NCI-H345 treated with DMSO at 0.1 percent for 48 hours (cell line): ENCODE results near the gene HMOX1.
"Not testable (repeated sequence)": the region's sequence is repeated elsewhere in the genome, so short reads cannot be mapped to it uniquely, and the experiment has no call there.

ENCODE experiments used
- DNase-seq: peaks from one replicate; lab custom pipeline; 2025; ENCODE audit not compliant: unreplicated experiment; lab: John Stamatoyannopoulos, UW

The HMOX1 gene

DNA sequence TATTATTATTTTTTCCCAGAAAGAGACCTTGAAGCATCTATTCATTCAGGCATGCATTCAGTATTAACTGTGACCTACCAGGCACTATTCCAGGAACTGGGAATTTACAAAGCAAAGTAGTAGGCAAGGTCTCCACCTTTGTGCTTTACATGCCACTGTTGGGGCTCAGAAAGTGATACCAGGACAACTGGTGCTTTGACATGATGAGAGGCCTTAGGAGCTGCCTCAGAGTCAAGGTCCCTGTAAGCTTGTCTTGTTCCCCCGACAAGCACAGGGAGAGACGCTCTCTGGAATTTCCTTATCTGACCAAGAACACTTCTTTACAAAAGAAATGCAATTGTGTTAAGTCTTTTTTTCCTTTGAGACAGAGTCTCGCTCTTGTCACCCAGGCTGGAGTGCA lies 2.3 kb upstream of the HMOX1 start:
- no peak for DNase-seq

DNA sequence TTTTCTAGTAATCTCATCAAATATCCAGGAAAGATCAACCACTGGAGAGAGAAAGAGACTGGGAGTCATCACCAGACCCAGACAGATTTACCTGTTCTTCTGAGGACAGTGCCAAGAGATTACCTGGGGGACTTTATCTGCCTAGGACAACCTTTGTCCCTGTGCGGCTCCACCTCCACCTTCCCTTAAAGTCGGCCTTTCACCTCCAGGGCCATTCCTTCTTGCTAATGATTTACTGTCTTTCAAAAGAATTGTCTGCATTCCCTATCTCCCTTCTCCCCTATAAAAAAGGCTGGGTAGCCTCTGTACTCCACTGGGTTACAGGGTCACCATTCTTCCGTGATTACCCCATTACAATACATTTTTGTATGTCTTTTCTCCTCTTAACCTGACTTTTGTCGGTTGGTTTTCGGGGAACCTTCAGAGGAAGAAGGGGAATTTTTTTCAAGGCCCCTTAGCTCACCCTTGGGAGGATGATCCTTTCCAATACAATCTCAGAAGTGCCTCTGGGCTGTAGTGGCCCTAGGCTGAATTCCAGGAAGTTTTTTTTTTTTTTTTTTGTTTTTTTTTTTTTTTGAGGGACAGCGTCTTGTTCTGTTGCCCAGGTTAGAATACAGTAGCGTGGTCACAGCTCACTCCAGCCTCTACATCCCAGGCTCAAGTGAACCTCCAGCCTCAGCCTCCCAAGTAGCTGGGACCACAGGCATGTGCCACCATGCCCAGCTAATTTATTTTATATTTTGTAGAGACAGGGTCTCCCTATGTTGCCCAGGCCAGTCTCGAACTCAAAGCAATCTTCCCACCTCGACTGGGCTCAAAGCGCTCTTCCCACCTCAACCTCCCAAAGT lies 1.5 kb upstream of the HMOX1 start:
- no peak for DNase-seq

DNA sequence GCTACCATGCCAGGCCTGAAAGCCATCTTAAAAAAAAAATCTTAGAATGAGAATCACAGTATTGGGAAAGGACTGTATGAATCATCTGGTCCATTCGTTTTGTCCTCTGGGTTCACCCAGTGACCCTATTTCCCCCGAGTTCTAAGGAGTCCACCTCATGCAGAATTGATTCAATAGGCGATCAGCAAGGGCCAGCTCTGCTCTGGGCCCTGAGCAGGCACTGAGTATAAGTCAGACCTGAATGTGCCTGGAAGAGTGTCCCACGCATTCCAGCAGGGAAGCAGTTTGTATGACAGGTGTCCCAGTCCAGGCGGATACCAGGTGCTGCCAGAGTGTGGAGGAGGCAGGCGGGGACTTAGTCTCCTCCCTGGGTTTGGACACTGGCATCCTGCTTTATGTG lies 883 bp upstream of the HMOX1 start:
- DNase-seq, result no peak

DNA sequence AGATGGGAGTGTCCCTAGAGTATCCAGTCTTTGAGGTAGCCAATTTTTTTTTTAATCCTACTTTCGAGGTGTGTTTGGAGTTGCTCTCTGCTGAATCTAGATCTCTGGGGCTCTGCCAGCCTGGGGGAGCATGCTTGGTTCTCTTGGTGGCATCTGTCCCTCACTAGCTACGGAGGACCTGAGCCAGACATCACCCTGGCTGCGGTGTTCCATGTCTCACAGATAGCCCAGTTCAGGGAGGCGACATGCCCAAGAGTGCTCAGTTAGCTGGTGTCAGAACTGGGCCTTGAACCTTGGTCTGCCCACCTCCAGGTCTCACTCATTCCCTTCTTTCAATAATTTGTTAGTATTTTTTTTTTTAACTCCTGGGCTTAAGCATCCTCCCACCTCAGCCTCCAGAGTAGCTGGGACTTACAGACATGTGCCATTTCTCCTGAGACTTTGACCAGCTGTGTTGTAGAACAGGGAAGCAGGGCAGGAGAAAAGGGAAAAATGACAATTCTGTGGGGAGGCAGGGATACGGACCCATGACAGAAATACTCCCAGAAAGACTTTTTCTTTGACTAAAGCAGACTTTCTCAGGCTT lies 621 bp downstream of the HMOX1 start:
- DNase-seq, result no peak

DNA sequence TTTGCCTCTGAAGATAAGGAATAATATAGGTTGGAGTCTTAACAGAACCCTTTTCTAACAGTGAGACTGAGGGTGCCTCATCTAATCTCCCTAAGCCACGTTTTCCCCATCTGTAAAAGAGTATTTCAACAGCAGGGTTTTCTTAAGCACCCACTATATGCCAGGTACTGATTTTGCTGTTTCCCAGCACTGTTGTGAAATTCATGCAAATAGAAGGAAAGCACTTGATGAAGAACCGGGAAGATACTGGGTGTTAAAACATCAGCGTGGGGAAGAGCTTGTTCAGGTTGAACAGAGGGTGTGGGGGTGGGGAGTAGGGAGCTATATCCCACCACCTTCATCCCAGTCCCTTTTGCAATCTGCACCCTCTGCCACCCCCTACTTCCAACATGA lies 2.8 kb downstream of the HMOX1 start:
- no peak for DNase-seq

DNA sequence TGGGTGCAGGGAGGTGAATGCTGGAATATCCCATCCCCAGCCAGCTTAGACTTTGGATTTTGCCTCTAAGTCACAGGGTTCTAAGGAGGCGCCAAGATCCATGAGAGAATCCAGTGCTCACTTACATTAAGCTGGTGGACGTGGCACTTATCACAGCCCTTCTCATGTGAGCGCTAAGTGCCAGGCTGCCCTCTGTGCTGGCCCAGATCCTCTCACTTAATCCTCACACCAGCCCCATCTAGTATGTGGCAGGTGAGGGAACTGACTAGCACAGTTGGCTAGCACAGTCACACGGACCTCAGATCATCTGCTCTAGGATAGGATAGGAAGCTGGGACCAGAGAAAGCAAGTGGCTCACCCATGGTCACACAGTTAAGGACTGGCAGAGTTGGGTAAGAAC lies 3.6 kb downstream of the HMOX1 start:
- no peak for DNase-seq

DNA sequence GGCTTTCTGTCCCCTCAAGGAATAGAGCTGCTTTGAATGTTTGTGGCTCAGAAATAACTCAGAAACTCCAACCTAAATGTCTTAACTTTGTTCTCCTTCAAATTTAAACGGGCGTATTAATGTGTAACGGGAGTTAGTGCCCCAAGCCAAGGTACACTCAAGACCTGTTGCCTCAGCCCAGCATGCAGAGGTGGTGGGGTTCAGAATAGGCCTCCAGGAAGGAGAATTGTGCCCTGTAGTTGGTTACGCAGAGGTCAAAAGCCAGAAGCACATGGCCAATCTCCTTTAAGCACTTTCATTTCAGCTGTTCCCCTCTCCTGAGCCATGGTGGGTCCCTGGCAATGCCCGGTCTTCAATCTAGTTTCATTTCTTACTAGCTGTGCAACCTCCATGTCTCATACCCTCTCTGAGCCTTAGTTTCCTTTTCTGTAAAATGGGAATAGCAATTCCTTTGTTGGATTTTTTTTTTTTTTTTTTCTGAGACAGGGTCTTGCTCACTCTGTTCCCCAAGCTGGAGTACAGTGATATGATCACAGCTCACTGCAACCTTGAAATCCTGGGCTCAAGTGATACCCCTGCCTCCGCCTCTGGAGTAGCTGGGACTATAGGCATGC lies 4.2 kb downstream of the HMOX1 start:
- DNase-seq, result no peak

DNA sequence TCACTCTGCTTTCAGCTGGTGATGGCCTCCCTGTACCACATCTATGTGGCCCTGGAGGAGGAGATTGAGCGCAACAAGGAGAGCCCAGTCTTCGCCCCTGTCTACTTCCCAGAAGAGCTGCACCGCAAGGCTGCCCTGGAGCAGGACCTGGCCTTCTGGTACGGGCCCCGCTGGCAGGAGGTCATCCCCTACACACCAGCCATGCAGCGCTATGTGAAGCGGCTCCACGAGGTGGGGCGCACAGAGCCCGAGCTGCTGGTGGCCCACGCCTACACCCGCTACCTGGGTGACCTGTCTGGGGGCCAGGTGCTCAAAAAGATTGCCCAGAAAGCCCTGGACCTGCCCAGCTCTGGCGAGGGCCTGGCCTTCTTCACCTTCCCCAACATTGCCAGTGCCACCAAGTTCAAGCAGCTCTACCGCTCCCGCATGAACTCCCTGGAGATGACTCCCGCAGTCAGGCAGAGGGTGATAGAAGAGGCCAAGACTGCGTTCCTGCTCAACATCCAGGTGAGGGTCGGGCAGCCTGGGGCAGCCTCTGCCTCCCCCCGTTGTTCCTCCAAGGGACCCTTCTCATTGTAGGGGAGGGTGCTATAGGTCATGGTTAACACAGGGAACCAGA lies 5.9 kb downstream of the HMOX1 start:
- no peak for DNase-seq

DNA sequence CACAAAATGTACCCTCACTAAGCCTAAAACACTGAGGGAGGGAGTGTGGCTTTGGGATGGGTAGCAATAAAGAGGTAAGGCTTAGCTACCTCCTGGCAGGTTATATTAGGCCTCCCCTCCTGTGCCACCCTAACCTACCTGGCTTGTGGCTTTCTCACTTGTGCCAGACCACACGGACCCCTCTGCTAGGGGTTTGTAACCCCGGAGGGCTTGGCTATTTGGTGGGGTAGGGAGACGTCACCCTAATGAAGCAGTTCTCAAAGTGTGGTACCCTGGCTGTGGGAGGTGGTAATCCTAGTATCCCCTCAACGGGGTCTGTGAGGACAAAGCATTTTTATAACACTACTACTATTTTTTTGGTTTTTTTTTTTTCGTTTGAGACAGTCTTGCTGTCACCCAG lies 10.0 kb downstream of the HMOX1 start:
- no peak for DNase-seq

DNA sequence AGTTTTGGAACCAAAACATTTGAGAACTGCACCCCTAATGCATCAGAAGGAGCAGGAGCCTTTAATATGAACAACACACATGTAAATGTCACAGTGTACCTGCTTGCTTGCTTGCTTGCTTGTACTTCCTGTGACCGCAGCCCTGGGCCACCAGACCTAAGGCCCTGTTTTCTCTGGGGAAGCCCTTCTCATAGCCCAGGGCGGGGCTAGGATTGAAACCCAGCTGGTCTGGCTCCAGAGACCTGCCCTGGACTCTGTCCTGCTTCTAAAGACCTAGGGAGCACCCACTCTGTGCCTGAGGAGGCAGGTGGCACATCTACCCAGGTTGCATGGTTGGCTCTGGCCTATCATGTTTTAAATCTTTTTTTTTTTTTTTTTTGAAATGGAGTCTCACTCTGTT lies 11.5 kb downstream of the HMOX1 start:
- no peak for DNase-seq

DNA sequence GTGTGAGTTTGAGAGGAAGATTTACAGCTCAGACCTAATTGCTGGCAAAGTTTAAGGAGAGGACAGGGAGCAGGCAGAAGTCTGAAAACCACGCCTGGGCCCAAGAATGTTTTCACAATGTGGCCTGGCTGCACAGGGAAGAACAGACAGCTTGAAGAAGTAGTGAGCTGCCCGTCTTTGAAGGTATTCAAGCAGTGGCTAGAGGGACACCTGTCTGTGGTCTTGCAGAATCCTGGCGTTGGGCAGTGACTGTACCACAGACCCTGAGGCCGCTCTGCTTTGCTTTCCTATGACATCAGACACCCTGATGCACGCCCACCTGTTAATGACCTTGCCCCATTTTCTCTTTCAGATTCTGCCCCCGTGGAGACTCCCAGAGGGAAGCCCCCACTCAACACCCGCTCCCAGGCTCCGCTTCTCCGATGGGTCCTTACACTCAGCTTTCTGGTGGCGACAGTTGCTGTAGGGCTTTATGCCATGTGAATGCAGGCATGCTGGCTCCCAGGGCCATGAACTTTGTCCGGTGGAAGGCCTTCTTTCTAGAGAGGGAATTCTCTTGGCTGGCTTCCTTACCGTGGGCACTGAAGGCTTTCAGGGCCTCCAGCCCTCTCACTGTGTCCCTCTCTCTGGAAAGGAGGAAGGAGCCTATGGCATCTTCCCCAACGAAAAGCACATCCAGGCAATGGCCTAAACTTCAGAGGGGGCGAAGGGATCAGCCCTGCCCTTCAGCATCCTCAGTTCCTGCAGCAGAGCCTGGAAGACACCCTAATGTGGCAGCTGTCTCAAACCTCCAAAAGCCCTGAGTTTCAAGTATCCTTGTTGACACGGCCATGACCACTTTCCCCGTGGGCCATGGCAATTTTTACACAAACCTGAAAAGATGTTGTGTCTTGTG lies 12.5 kb downstream of the HMOX1 start:
- DNase-seq, result no peak

DNA sequence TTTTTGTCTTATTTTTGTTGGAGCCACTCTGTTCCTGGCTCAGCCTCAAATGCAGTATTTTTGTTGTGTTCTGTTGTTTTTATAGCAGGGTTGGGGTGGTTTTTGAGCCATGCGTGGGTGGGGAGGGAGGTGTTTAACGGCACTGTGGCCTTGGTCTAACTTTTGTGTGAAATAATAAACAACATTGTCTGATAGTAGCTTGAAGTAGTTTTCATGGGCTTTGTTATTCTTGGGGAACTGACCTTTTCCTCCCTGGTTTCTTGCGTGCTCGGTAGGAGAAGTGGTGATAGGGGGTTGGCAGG lies 13.1 kb downstream of the HMOX1 start:
- no peak for DNase-seq

DNA sequence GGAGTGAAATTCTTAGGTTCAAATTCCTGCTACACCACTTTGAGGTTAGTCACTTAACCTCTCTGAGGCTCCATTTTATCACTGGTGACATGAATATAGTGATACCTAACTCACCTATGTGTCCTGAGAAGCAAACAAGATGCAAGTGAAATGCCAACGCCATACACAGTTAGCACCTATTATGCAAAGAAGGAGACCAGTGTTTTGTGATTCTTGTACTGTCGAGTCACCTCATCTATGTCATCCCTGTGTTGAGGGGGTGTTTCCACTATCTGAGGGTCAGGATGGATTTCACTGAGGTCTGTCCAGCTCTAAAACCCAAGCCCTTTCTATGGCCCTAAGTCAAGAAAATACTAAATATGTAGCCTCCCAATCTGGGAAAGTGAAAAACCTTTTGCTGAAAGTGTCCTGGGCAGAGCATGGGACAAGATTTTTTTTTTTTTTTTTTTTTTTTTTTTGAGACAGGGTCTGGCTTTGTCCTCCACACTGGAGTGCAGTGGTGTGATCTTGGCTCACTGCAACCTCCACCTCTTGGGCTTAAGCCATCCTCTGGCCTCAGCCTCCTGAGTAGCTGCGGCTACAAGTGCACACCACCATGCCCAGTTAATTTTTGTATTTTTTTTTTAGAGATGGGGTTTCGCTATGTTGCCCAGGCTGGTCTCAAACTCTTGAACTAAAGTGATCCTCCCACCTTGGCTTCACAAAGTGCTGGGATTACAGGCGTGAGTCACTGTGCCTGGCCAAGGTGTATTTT lies 14.1 kb downstream of the HMOX1 start:
- DNase-seq, result no peak

DNA sequence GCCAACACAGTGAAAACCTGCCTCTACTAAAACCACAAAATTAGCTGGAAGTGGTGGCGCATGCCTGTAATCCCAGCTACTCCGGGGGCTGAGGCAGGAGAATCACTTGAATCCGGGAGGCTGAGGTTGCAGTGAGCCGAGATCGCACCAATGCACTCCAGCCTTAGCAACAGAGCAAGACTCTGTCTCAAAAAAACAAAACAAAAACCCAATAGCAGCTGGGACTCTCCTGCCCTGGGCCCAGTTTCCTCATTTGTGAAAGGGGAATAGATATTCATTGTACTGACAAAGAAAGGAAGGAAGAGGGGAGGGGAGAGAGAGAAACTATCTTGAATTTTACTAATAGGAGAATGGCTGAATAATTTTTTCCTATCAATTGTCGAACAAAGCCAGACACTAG lies 15.7 kb downstream of the HMOX1 start:
- not testable (repeated sequence) for DNase-seq

DNA sequence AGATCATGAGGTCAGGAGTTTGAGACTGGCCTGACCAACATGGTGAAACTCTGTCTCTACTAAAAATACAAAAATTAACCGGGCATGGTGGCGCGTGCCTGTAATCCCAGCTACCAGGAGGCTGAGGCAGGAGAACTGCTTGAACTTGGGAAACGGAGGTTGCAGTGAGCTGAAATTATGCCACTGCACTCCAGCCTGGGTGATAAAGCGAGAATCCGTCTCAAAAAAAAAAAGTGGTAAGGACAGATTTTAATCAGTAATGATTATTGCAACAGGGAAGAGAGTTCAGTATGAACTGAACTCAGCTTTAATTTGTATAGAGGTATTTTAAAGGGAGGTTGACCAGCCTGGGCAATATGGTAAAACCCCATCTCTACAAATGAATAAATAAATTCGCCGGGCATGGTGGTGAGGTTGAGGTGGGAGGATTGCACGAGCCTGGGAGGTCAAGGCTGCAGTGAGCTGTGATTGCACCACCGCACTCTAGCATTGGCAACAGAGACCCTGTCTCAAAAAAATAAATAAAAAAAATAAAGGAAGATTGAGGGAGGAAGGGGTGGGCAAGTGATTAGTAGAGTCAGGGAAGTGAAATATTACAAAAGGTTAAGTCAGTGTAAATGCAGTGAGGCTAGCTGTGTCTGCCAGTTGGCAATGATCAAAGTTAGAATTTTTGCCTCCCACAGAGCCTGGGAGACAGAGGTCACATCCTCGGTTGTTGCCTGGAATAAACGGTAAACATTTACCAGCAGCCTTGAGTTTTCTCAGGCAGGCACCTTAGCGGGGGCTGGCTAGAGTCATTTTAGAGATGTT lies 16.4 kb downstream of the HMOX1 start:
- no peak for DNase-seq

DNA sequence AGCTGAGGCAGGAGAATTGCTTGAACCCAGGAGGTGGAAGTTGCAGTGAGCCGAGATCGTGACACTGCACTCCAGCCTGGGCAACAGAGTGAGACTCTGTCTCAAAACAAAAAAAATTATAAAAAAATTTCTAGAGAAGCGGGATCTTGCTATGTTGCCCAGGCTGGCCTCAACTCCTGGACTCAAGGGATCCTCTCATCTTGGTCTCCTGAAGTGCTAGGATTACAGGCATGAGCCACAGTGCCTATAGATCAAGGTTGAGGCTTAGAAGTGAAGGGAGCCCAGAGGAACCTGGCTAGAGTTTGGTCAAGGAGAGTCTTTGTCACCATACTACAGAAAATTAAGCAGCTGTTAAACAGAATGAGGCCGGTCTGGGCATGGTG lies 17.7 kb downstream of the HMOX1 start:
- DNase-seq, result no peak

DNA sequence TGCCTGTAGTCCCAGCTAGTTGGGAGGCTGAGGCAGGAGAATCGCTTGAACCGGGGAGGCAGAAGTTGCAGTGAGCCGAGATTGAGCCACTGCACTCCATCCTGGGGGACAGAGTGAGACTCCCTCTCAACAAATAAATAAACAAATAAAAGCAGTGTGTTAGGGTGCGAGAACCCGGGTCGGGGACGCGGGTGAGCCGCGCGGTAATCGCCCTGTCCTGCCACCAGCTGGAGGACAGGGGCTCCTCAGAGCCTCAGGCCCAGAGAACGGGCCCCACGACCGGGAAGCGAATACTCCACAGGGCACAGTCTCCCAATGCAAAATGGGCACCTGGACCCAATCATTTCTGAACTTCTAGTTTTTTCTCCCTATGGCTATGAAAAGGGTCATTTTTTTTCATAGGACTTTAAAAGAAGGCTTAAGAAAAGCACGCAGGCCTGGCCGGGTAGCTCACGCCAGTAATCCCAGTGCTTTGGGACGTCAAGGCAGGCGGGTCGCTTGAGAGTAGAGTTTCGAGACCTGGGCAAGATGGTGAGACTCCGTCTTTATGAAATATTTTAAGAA lies 18.3 kb downstream of the HMOX1 start:
- DNase-seq, result no peak

DNA sequence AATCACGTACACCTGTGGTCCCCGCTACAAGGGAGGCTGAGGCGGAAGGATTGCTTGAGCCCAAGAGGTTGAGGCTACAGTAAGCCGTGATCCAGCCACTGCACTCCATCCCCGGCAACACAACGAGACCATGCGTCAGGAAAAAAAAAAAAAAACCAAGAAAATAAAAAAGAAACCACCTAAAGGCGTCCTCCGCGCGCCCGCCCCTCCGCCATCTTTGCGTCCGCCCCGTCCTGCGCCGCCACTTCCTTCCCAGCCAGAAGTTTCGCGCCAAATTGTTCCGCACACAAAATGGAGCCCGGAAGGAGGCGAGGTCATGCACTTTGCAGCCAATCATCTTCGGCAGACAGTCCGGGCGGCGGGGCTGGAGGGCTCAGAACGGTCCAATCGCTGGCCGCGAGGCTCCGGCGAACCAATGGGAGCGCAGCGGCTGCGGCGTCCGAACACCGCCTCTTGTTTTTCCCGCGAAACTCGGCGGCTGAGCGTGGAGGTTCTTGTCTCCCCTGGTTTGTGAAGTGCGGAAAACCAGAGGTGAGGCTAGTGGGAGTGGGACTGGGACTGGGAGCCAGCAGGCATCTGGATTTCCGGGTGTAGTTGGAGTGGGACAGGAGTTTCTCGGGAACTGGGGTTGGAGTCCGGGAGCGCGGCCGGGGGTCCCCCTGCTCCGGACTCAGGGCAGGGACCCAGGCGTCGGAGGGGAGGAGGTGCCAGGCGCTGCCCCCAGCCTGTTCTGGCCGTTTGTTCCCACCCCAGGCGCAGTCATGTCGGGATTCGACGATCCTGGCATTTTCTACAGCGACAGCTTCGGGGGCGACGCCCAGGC lies 19.0 kb downstream of the HMOX1 start, which contains the start of gene MCM5:
Gene MCM5 (plus strand): TSS at position 463 of the 823 bp plus-strand sequence. CDS start 299 bp downstream, at position 762.
- peak; percentile 85 for DNase-seq

DNA sequence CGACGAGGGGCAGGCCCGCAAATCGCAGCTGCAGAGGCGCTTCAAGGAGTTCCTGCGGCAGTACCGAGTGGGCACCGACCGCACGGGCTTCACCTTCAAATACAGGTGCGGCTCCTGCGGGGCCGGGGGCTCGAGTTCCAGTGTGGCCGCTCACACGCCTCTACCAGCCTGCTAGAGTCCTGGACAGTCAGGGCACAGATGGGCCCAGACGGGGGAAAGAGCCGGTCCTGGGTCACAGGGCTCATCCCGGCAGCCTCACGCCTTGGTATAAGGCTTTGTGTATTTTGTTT lies 19.6 kb downstream of the HMOX1 start:
- DNase-seq, result no peak
